Measurements from ENCODE around the gene TRPC6. TPM values are rescaled to one million over a fixed set of nuclear protein-coding genes. Genes with fewer than 3 reads are reported as not detected.

Gene TRPC6
- total RNA-seq, 5 donors from 2014 or later (not counting 1 experiment from before 2014, with no cell fraction given): not detected

DNA sequence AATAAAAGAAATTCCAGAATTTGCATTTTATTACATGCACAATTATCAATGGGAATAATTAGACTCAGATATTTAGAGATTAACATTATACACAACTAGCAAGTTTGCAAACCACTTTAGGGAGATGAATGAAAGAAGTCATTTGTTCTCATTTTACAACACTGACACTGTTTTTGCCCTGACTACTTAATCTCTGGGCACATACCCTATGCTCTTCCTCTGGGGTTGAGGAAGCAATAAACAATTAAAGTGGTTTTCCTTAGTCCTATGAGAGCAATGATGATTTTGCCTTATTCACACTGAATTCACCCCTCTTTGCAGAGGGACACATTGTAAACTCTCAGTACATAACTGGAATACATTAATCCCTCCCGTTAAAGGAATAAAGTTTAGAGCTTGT lies 72.7 kb downstream of the TRPC6 start:
- whole genome bisulfite sequencing (ENCODE audit: insufficient coverage): no CpG with 5 or more reads among the region's 1 CpG
- no peaks in the 10 kb centered on the region for H3K36me3 Mint-ChIP-seq

GRCh38 chr11:101510591-101510990 lies 73.2 kb downstream of the TRPC6 start:
- H3K27me3 Mint-ChIP-seq: no peaks in the 10 kb centered on the region
- H3K4me1 ChIP-seq (ENCODE audit: control insufficient read depth in 1 of 2, extremely low read depth in 1 of 2, insufficient read depth in 2 of 2, low read length in 2 of 2): no peaks in the 10 kb centered on the region
- no CpG with 5 or more reads among the region's 1 CpG for WGBS (ENCODE audit: insufficient coverage)
- H3K9me3 Mint-ChIP-seq: peaks cover 6 to 13% (median 10%) of the 10 kb centered on the region in 3 donors
- no peak overlapping the region for H3K4me3 ChIP-seq (ENCODE audit: control insufficient read depth in 1 of 2, extremely low read depth in 1 of 2, low read length in 1 of 2)
- ATAC-seq (replicated peaks in 1 of 4) (no peak), DNase-seq (no peak)
- H3K36me3 ChIP-seq (ENCODE audit: control insufficient read depth in 2 of 2, extremely low read depth in 1 of 2, insufficient read depth in 1 of 2, low read length in 1 of 2): no peaks in the 10 kb centered on the region
- H3K27me3 ChIP-seq (replicated peaks in 1 of 2; ENCODE audit: control insufficient read depth in 2 of 2, extremely low read depth in 1 of 2, insufficient read depth in 2 of 2, low read length in 1 of 2): no peaks in the 10 kb centered on the region
- POLR2A ChIA-PET: no interaction called here
- no peaks in the 10 kb centered on the region for H3K9me3 ChIP-seq
- CTCF ChIA-PET: no interaction called here
- no peak overlapping the region for H3K27ac ChIP-seq (ENCODE audit: low read length)
- H3K4me1 Mint-ChIP-seq: no peaks in the 10 kb centered on the region
- H3K36me3 Mint-ChIP-seq: no peaks in the 10 kb centered on the region
- H3K4me3 Mint-ChIP-seq: no peak overlapping the region
- no peak overlapping the region for H3K27ac Mint-ChIP-seq

More for the DNA sequence above, 72.7 kb downstream of the TRPC6 start:
- no peaks in the 10 kb centered on the region for H3K4me1 Mint-ChIP-seq
- no peaks in the 10 kb centered on the region for H3K4me1 ChIP-seq (ENCODE audit: control insufficient read depth in 1 of 2, extremely low read depth in 1 of 2, insufficient read depth in 2 of 2, low read length in 2 of 2)
- H3K27ac ChIP-seq (ENCODE audit: low read length): no peak overlapping the region
- H3K27ac Mint-ChIP-seq: no peak overlapping the region
- ChIA-PET CTCF (no interaction called here), POLR2A (no interaction called here)
- no peaks in the 10 kb centered on the region for H3K9me3 ChIP-seq
- ATAC-seq (replicated peaks in 1 of 4) (no peak), DNase-seq (no peak)
- H3K9me3 Mint-ChIP-seq: peaks cover 6 to 13% (median 10%) of the 10 kb centered on the region in 3 donors
- H3K27me3 Mint-ChIP-seq: no peaks in the 10 kb centered on the region
- H3K4me3 Mint-ChIP-seq: no peak overlapping the region
- no peak overlapping the region for H3K4me3 ChIP-seq (ENCODE audit: control insufficient read depth in 1 of 2, extremely low read depth in 1 of 2, low read length in 1 of 2)
- no peaks in the 10 kb centered on the region for H3K27me3 ChIP-seq (replicated peaks in 1 of 2; ENCODE audit: control insufficient read depth in 2 of 2, extremely low read depth in 1 of 2, insufficient read depth in 2 of 2, low read length in 1 of 2)
- no peaks in the 10 kb centered on the region for H3K36me3 ChIP-seq (ENCODE audit: control insufficient read depth in 2 of 2, extremely low read depth in 1 of 2, insufficient read depth in 1 of 2, low read length in 1 of 2)

DNA sequence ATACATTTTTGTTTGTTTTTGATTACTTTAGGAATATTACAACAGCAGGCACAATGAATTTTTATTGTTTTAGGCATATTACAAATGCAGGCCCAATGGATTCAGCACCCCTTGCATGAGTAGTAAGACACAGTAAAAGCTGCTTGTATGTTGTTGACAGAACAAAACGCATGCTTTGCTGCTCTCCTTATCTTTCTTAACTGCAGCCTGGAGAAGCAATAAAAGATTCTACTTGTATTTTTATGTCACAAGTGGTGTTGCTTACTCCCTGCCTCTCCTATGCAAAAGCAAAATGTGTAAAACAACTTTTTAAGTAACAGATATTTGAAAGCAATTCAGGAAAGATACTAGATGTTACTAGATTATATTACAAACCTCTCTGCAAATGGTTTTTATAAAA lies 73.9 kb downstream of the TRPC6 start:
- Mint-ChIP-seq H3K27me3 (no peaks in the 10 kb centered on the region), H3K9me3 (peaks cover 9 to 10% (median 10%) of the 10 kb centered on the region in 3 donors), H3K27ac (no peak overlapping the region), H3K36me3 (no peaks in the 10 kb centered on the region), H3K4me1 (no peaks in the 10 kb centered on the region), H3K4me3 (no peak overlapping the region)
- ChIA-PET POLR2A (no interaction called here), CTCF (no interaction called here)
- ATAC-seq (replicated peaks in 1 of 4): no peak
- WGBS (ENCODE audit: insufficient coverage): no CpG with 5 or more reads among the region's 1 CpG
- Histone ChIP-seq H3K4me1 (ENCODE audit: control insufficient read depth in 1 of 2, extremely low read depth in 1 of 2, insufficient read depth in 2 of 2, low read length in 2 of 2) (no peaks in the 10 kb centered on the region), H3K4me3 (ENCODE audit: control insufficient read depth in 1 of 2, extremely low read depth in 1 of 2, low read length in 1 of 2) (no peak overlapping the region), H3K9me3 (no peaks in the 10 kb centered on the region), H3K27me3 (replicated peaks in 1 of 2; ENCODE audit: control insufficient read depth in 2 of 2, extremely low read depth in 1 of 2, insufficient read depth in 2 of 2, low read length in 1 of 2) (no peaks in the 10 kb centered on the region), H3K36me3 (ENCODE audit: control insufficient read depth in 2 of 2, extremely low read depth in 1 of 2, insufficient read depth in 1 of 2, low read length in 1 of 2) (no peaks in the 10 kb centered on the region), H3K27ac (ENCODE audit: low read length) (no peak overlapping the region)
- DNase-seq: no peak

- POLR2A ChIA-PET: no interaction called here
- WGBS (ENCODE audit: insufficient coverage): no CpG with 5 or more reads among the region's 2 CpGs
Observed at GRCh38 chr11:101508370-101508769, 75.4 kb downstream of the TRPC6 start.

DNA sequence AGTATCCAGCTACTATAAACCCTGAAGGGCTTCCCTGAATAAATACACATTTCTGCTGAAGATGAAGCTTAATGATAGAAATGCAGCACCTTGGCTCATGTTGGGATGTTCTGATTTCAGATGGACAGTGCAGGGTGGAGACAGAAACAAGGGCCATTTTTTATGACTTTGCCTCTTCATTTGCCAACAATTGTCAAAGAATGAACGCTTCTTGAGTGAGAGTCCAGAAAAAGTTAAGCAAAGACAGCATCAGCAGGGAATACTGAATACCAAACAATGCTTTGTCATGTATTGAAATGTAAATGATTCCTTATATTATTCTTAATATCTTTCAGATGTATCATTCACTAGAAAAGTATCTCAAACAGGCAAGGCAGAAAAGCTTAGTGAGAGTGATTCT lies 84.9 kb downstream of the TRPC6 start:
- Histone ChIP-seq H3K27ac (ENCODE audit: low read length) (no peak overlapping the region), H3K27me3 (replicated peaks in 1 of 2; ENCODE audit: control insufficient read depth in 2 of 2, extremely low read depth in 1 of 2, insufficient read depth in 2 of 2, low read length in 1 of 2) (no peaks in the 10 kb centered on the region), H3K4me3 (ENCODE audit: control insufficient read depth in 1 of 2, extremely low read depth in 1 of 2, low read length in 1 of 2) (no peak overlapping the region), H3K36me3 (ENCODE audit: control insufficient read depth in 2 of 2, extremely low read depth in 1 of 2, insufficient read depth in 1 of 2, low read length in 1 of 2) (no peaks in the 10 kb centered on the region), H3K9me3 (no peaks in the 10 kb centered on the region), H3K4me1 (ENCODE audit: control insufficient read depth in 1 of 2, extremely low read depth in 1 of 2, insufficient read depth in 2 of 2, low read length in 2 of 2) (no peaks in the 10 kb centered on the region)
- no peak overlapping the region for H3K27ac Mint-ChIP-seq
- H3K4me3 Mint-ChIP-seq: no peak overlapping the region
- no peaks in the 10 kb centered on the region for H3K36me3 Mint-ChIP-seq
- ChIA-PET POLR2A (no interaction called here), CTCF (no interaction called here)
- peaks cover 0 to 9% (median 6%) of the 10 kb centered on the region in 3 donors for H3K9me3 Mint-ChIP-seq
- H3K4me1 Mint-ChIP-seq: no peaks in the 10 kb centered on the region
- no peaks in the 10 kb centered on the region for H3K27me3 Mint-ChIP-seq
- DNase-seq (no peak), ATAC-seq (replicated peaks in 1 of 4) (no peak)
- no CpG with 5 or more reads among the region's 1 CpG for WGBS (ENCODE audit: insufficient coverage)

More at GRCh38 chr11:101508370-101508769, 75.4 kb downstream of the TRPC6 start:
- H3K9me3 Mint-ChIP-seq: peaks cover 3 to 10% (median 9%) of the 10 kb centered on the region in 3 donors
- H3K4me1 Mint-ChIP-seq: no peaks in the 10 kb centered on the region
- Histone ChIP-seq H3K9me3 (no peaks in the 10 kb centered on the region), H3K27ac (ENCODE audit: low read length) (no peak overlapping the region), H3K36me3 (ENCODE audit: control insufficient read depth in 2 of 2, extremely low read depth in 1 of 2, insufficient read depth in 1 of 2, low read length in 1 of 2) (no peaks in the 10 kb centered on the region), H3K4me3 (ENCODE audit: control insufficient read depth in 1 of 2, extremely low read depth in 1 of 2, low read length in 1 of 2) (no peak overlapping the region), H3K27me3 (replicated peaks in 1 of 2; ENCODE audit: control insufficient read depth in 2 of 2, extremely low read depth in 1 of 2, insufficient read depth in 2 of 2, low read length in 1 of 2) (no peaks in the 10 kb centered on the region), H3K4me1 (ENCODE audit: control insufficient read depth in 1 of 2, extremely low read depth in 1 of 2, insufficient read depth in 2 of 2, low read length in 2 of 2) (no peaks in the 10 kb centered on the region)
- no peak for ATAC-seq (replicated peaks in 1 of 4)
- no peaks in the 10 kb centered on the region for H3K36me3 Mint-ChIP-seq
- H3K27me3 Mint-ChIP-seq: no peaks in the 10 kb centered on the region
- no peak overlapping the region for H3K27ac Mint-ChIP-seq
- CTCF ChIA-PET: interaction anchor here in 1 of 2 donors (0.6 kb wide), 1 partner anchor 1844 kb away, joined by 3 read pairs; no protein-coding TSS in a partner anchor
- H3K4me3 Mint-ChIP-seq: no peak overlapping the region
- DNase-seq: no peak

DNA sequence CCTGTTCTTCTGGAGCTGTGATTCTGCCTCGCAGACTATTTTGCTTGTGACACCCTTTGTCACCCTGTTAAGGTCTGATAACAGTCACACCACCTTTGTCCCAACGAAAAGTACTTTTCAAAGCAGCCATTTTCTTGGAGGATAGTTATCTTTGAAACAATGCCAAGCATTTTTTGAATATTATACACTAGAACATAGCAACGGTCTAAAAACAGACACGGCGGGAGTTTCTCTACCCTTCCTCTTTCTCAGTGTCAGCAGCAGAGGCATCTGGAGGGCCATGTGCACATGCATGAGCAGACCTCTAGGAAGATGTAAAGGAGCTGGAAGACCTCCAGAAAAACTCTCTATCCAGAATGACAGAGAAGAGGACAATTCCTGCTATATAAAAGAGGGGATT lies 86.5 kb downstream of the TRPC6 start:
- Histone ChIP-seq H3K36me3 (ENCODE audit: control insufficient read depth in 2 of 2, extremely low read depth in 1 of 2, insufficient read depth in 1 of 2, low read length in 1 of 2) (no peaks in the 10 kb centered on the region), H3K4me1 (ENCODE audit: control insufficient read depth in 1 of 2, extremely low read depth in 1 of 2, insufficient read depth in 2 of 2, low read length in 2 of 2) (no peaks in the 10 kb centered on the region), H3K27me3 (replicated peaks in 1 of 2; ENCODE audit: control insufficient read depth in 2 of 2, extremely low read depth in 1 of 2, insufficient read depth in 2 of 2, low read length in 1 of 2) (no peaks in the 10 kb centered on the region), H3K9me3 (no peaks in the 10 kb centered on the region), H3K27ac (ENCODE audit: low read length) (no peak overlapping the region), H3K4me3 (ENCODE audit: control insufficient read depth in 1 of 2, extremely low read depth in 1 of 2, low read length in 1 of 2) (no peak overlapping the region)
- Mint-ChIP-seq H3K27ac (no peak overlapping the region), H3K36me3 (no peaks in the 10 kb centered on the region), H3K9me3 (peaks cover 0 to 9% (median 8%) of the 10 kb centered on the region in 3 donors), H3K4me3 (no peak overlapping the region), H3K4me1 (no peaks in the 10 kb centered on the region), H3K27me3 (no peaks in the 10 kb centered on the region)
- ChIA-PET POLR2A (no interaction called here), CTCF (no interaction called here)
- 43% methylated on average over 1 of the region's 5 CpGs for WGBS (ENCODE audit: insufficient coverage)
- DNase-seq (no peak), ATAC-seq (replicated peaks in 1 of 4) (no peak)

DNA sequence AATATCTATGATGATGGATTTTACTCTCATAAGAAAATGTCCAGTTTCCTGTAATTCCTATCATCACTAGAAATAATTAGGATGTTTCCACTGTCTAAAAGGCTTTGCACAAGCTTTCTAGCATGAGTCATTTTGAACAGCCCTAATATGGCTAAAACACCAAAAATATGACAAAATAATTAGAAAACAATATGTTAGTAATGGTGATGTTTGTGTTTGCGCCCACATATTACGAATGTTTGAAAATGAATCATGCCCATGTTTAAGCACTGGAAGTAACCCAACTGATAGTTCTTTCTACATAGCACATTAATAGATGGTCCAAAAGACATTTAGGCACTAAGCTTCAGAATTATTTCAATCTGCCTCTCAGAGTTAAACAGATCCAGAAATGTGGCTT lies 96.0 kb downstream of the TRPC6 start:
- no peak for ATAC-seq (replicated peaks in 1 of 4)
- Mint-ChIP-seq H3K4me1 (no peaks in the 10 kb centered on the region), H3K4me3 (no peak overlapping the region), H3K27ac (no peak overlapping the region), H3K27me3 (no peaks in the 10 kb centered on the region), H3K9me3 (peaks cover 0 to 7% (median 3%) of the 10 kb centered on the region in 3 donors), H3K36me3 (no peaks in the 10 kb centered on the region)
- Histone ChIP-seq H3K4me1 (ENCODE audit: control insufficient read depth in 1 of 2, extremely low read depth in 1 of 2, insufficient read depth in 2 of 2, low read length in 2 of 2) (no peaks in the 10 kb centered on the region), H3K4me3 (ENCODE audit: control insufficient read depth in 1 of 2, extremely low read depth in 1 of 2, low read length in 1 of 2) (no peak overlapping the region), H3K27me3 (replicated peaks in 1 of 2; ENCODE audit: control insufficient read depth in 2 of 2, extremely low read depth in 1 of 2, insufficient read depth in 2 of 2, low read length in 1 of 2) (no peaks in the 10 kb centered on the region), H3K9me3 (no peaks in the 10 kb centered on the region), H3K36me3 (ENCODE audit: control insufficient read depth in 2 of 2, extremely low read depth in 1 of 2, insufficient read depth in 1 of 2, low read length in 1 of 2) (no peaks in the 10 kb centered on the region), H3K27ac (ENCODE audit: low read length) (no peak overlapping the region)
- POLR2A ChIA-PET: no interaction called here
- no CpG with 5 or more reads among the region's 2 CpGs for WGBS (ENCODE audit: insufficient coverage)
- CTCF ChIA-PET: no interaction called here
- DNase-seq: no peak
